Stimulated activated CD8-positive, alpha-beta memory T cell treated with anti-CD3 and anti-CD28 coated beads, Interleukin-15, amount 100 ng/mL, for 24 hours (primary cell): ENCODE data around the gene SLC35G2.
"Not testable (repeated sequence)": the region's sequence is repeated elsewhere in the genome, so short reads cannot be mapped to it uniquely, and the experiment has no call there.

Experiments
- DNase-seq: peaks from one replicate; pipeline ENCODE4 v3.0.0-alpha.2; 2020; ENCODE audit warnings: low read depth

The SLC35G2 gene

GRCh38 chr3:136835089-136835812 lies 16.3 kb downstream of the SLC35G2 start:
- no peak for DNase-seq

- DNase-seq, result no peak
Observed at GRCh38 chr3:136835813-136836510, 17.0 kb downstream of the SLC35G2 start.

- no peak for DNase-seq
Observed at GRCh38 chr3:136836511-136837156, 17.7 kb downstream of the SLC35G2 start.

GRCh38 chr3:136838641-136839555 lies 20.0 kb downstream of the SLC35G2 start:
- no peak for DNase-seq

- no peak for DNase-seq
Observed at GRCh38 chr3:136839556-136839931, 20.6 kb downstream of the SLC35G2 start.

GRCh38 chr3:136840252-136840651 lies 21.3 kb downstream of the SLC35G2 start:
- DNase-seq, result no peak

GRCh38 chr3:136842294-136842693 lies 23.4 kb downstream of the SLC35G2 start:
- no peak for DNase-seq

- DNase-seq, result no peak
Observed at GRCh38 chr3:136844724-136845123, 25.8 kb downstream of the SLC35G2 start.

- no peak for DNase-seq
Observed at GRCh38 chr3:136852180-136852579, 33.3 kb downstream of the SLC35G2 start.

- no peak for DNase-seq
Observed at GRCh38 chr3:136856665-136857064, 37.7 kb downstream of the SLC35G2 start.

- no peak for DNase-seq
Observed at GRCh38 chr3:136858381-136858780, 39.5 kb downstream of the SLC35G2 start.

- no peak for DNase-seq
Observed at GRCh38 chr3:136860541-136860940, 41.6 kb downstream of the SLC35G2 start.

GRCh38 chr3:136861890-136862616 lies 43.1 kb downstream of the SLC35G2 start, which contains the start of gene NCK1:
TSS of gene NCK1 (plus strand) at chr3:136862208. CDS start at chr3:136928002, 65,794 bp downstream.
- peak; percentile 85 for DNase-seq

- DNase-seq, result peak; percentile 3
Observed at GRCh38 chr3:136862617-136863322, 43.8 kb downstream of the SLC35G2 start.

GRCh38 chr3:136869282-136869681 lies 50.4 kb downstream of the SLC35G2 start:
- no peak for DNase-seq

GRCh38 chr3:136872258-136872657 lies 53.3 kb downstream of the SLC35G2 start:
- not testable (repeated sequence) for DNase-seq

- DNase-seq, result not testable (repeated sequence)
Observed at GRCh38 chr3:136879510-136879909, 60.6 kb downstream of the SLC35G2 start.

- no peak for DNase-seq
Observed at GRCh38 chr3:136882571-136882970, 63.6 kb downstream of the SLC35G2 start.

- DNase-seq, result no peak
Observed at GRCh38 chr3:136883967-136884720, 65.2 kb downstream of the SLC35G2 start.
